Measurements from ENCODE around the gene PKP3. TPM values are rescaled to one million over a fixed set of nuclear protein-coding genes. Genes with fewer than 3 reads are reported as not detected.

Gene PKP3
- polyA plus RNA-seq, 2 of the 4 experiments (the other 2 are of a cell fraction) = 12.1 to 25.9 TPM

GRCh38 chr11:358129-358800 lies 35.7 kb upstream of the PKP3 start:
- peaks cover 19% of the 10 kb centered on the region for H3K4me1 ChIP-seq
- FAIRE-seq = no peak
- H3K9me3 ChIP-seq = peaks cover 16% of the 10 kb centered on the region; the same call in 2 of the 3 replicates
- TF ChIP-seq E2F6 (IDR thresholded peaks at IDR 0.05; ENCODE audit: borderline replicate concordance, low read depth) = no peak
- TF ChIP-seq NPAS2 (CRISPR knock-in tag; IDR thresholded peaks at IDR 0.05; ENCODE audit: borderline replicate concordance) = no peak
- TF ChIP-seq ZSCAN20 (CRISPR knock-in tag; IDR thresholded peaks at IDR 0.05) = no peak
- TF ChIP-seq TP53 (CRISPR knock-in tag; IDR thresholded peaks at IDR 0.05) = no peak
- TF ChIP-seq ZFP36 (IDR thresholded peaks at IDR 0.05; ENCODE audit: borderline replicate concordance, partially characterized antibody) = no peak
- no peak for TF ChIP-seq SREBF2 (IDR thresholded peaks at IDR 0.05)
- no peak for TF ChIP-seq TFCP2L1 (CRISPR knock-in tag; IDR thresholded peaks at IDR 0.05)
- TF ChIP-seq MAZ (IDR thresholded peaks at IDR 0.05; ENCODE audit: borderline replicate concordance, low read depth, low read length) = no peak
- no peak for TF ChIP-seq ESRRA (IDR thresholded peaks at IDR 0.05; ENCODE audit: borderline replicate concordance, low read length)
- no peak for TF ChIP-seq POLR2A (IDR thresholded peaks at IDR 0.05; ENCODE audit: low read length)
- TF ChIP-seq CBX2 (IDR thresholded peaks at IDR 0.05; ENCODE audit: borderline replicate concordance, low read depth) = no peak
- TF ChIP-seq CBX8 (IDR thresholded peaks at IDR 0.05) = no peak
- no peak for TF ChIP-seq EP300 (IDR thresholded peaks at IDR 0.05)
- TF ChIP-seq HMGXB4 (CRISPR knock-in tag; IDR thresholded peaks at IDR 0.05; ENCODE audit: borderline replicate concordance) = no peak
- no peak for TF ChIP-seq ZNF302 (CRISPR knock-in tag; IDR thresholded peaks at IDR 0.05)
- TF ChIP-seq POLR2AphosphoS2 (conservative IDR thresholded peaks at IDR 0.05; ENCODE audit: low read length) = no peak
- no peak for TF ChIP-seq ZC3H11A (IDR thresholded peaks at IDR 0.05)
- TF ChIP-seq KDM5A (IDR thresholded peaks at IDR 0.05) = no peak
- no peak for TF ChIP-seq CHD4 (IDR thresholded peaks at IDR 0.05; ENCODE audit: borderline replicate concordance)
- TF ChIP-seq HEYL (CRISPR knock-in tag; IDR thresholded peaks at IDR 0.05) = no peak
- no peak overlapping the region for H3K27ac ChIP-seq
- no peak overlapping the region for H3K4me2 ChIP-seq
- no peak overlapping the region for H3K4me3 ChIP-seq
- ChIA-PET POLR2A (no interaction called here), CTCF (interaction anchor here (1.9 to 9.4 kb wide), 2 partner anchors 53 to 89 kb away, joined by 5 to 75 read pairs; no protein-coding TSS in a partner anchor)
- no peak for ATAC-seq
- WGBS (ENCODE audit: missing lambda C conversion rate) = 88% methylated on average over 33 of the region's 34 CpGs
- no peak for DNase-seq (ENCODE audit: low read depth in 1 of 2, low spot score in 1 of 2)

- POLR2A ChIA-PET = no interaction called here
These were observed 34.8 kb upstream of the PKP3 start for GRCh38 chr11:359181-359714.

More at GRCh38 chr11:359181-359714, 34.8 kb upstream of the PKP3 start:
- CTCF ChIA-PET = interaction anchor here (0.6 to 9.4 kb wide), 3 partner anchors 54 to 89 kb away, joined by 4 to 75 read pairs (median 5); no protein-coding TSS in a partner anchor
- DNase-seq (ENCODE audit: low read depth in 1 of 2, low spot score in 1 of 2) (no peak), FAIRE-seq (no peak), ATAC-seq (no peak)
- peaks cover 16% of the 10 kb centered on the region; the same call in 2 of the 3 replicates for H3K9me3 ChIP-seq
- H3K4me1 ChIP-seq = peaks cover 12% of the 10 kb centered on the region
- H3K4me3 ChIP-seq = no peak overlapping the region
- H3K27ac ChIP-seq = no peak overlapping the region
- 39% methylated on average over 5 of the region's 5 CpGs for WGBS (ENCODE audit: missing lambda C conversion rate)
- TF ChIP-seq NPAS2 (CRISPR knock-in tag; IDR thresholded peaks at IDR 0.05; ENCODE audit: borderline replicate concordance) (no peak), MYC (IDR thresholded peaks at IDR 0.05; ENCODE audit: borderline replicate concordance, low read length) (no peak), FOXS1 (CRISPR knock-in tag; IDR thresholded peaks at IDR 0.05) (no peak)
- H3K4me2 ChIP-seq = no peak overlapping the region
